Measurements from ENCODE around the gene GNA12. TPM values are rescaled to one million over a fixed set of nuclear protein-coding genes. Genes with fewer than 3 reads are reported as not detected.

The GNA12 gene
- total RNA-seq, 2 donors from 2014 or later = 26.3 to 38.8 TPM

- Histone ChIP-seq H3K4me3 (no peak overlapping the region), H3K27me3 (no peaks in the 10 kb centered on the region), H3K36me3 (no peaks in the 10 kb centered on the region), H3K9me3 (no peaks in the 10 kb centered on the region), H3K27ac (peak overlapping the region; percentile 87 to 93), H3K4me1 (peaks cover 0 to 57% of the 10 kb centered on the region in 2 donors)
- TF ChIP-seq CTCF (IDR thresholded peaks at IDR 0.05) = no peak
- DNase-seq (ENCODE audit: low spot score) = no peak
Measured at GRCh38 chr7:2757361-2757903, 86.7 kb downstream of the GNA12 start.

GRCh38 chr7:2755531-2755930 lies 88.6 kb downstream of the GNA12 start:
- Histone ChIP-seq H3K9me3 (no peaks in the 10 kb centered on the region), H3K27ac (no peak overlapping the region), H3K36me3 (no peaks in the 10 kb centered on the region), H3K4me1 (peaks cover 0 to 38% of the 10 kb centered on the region in 2 donors), H3K27me3 (no peaks in the 10 kb centered on the region), H3K4me3 (no peak overlapping the region)
- DNase-seq (ENCODE audit: low spot score) = no peak
- no peak for TF ChIP-seq CTCF (IDR thresholded peaks at IDR 0.05)

- no peak for TF ChIP-seq CTCF (IDR thresholded peaks at IDR 0.05)
- no peaks in the 10 kb centered on the region for H3K9me3 ChIP-seq
- H3K4me1 ChIP-seq = peaks cover 0 to 31% of the 10 kb centered on the region in 2 donors
- DNase-seq (ENCODE audit: low spot score) = no peak
- no peak overlapping the region for H3K4me3 ChIP-seq
- no peaks in the 10 kb centered on the region for H3K36me3 ChIP-seq
- no peaks in the 10 kb centered on the region for H3K27me3 ChIP-seq
- H3K27ac ChIP-seq = no peak overlapping the region
Measured at GRCh38 chr7:2754912-2755311, 89.2 kb downstream of the GNA12 start.

- no peak for TF ChIP-seq CTCF (IDR thresholded peaks at IDR 0.05)
- no peak for DNase-seq (ENCODE audit: low spot score)
- H3K27ac ChIP-seq = no peak overlapping the region
Measured at GRCh38 chr7:2754086-2754485, 90.0 kb downstream of the GNA12 start.

GRCh38 chr7:2753148-2753547 lies 91.0 kb downstream of the GNA12 start:
- Histone ChIP-seq H3K9me3 (no peaks in the 10 kb centered on the region), H3K27me3 (no peaks in the 10 kb centered on the region), H3K27ac (no peak overlapping the region), H3K4me1 (peaks cover 0 to 14% of the 10 kb centered on the region in 2 donors), H3K36me3 (no peaks in the 10 kb centered on the region), H3K4me3 (no peak overlapping the region)
- no peak for TF ChIP-seq CTCF (IDR thresholded peaks at IDR 0.05)
- no peak for DNase-seq (ENCODE audit: low spot score)

More at GRCh38 chr7:2754086-2754485, 90.0 kb downstream of the GNA12 start:
- no peak overlapping the region for H3K4me3 ChIP-seq
- peaks cover 0 to 23% of the 10 kb centered on the region in 2 donors for H3K4me1 ChIP-seq
- no peaks in the 10 kb centered on the region for H3K9me3 ChIP-seq
- H3K27me3 ChIP-seq = no peaks in the 10 kb centered on the region
- H3K36me3 ChIP-seq = no peaks in the 10 kb centered on the region

GRCh38 chr7:2751086-2751485 lies 93.0 kb downstream of the GNA12 start:
- no peaks in the 10 kb centered on the region for H3K36me3 ChIP-seq
- H3K27me3 ChIP-seq = no peaks in the 10 kb centered on the region
- H3K4me3 ChIP-seq = no peak overlapping the region
- no peak for TF ChIP-seq CTCF (IDR thresholded peaks at IDR 0.05)
- no peak for DNase-seq (ENCODE audit: low spot score)
- H3K4me1 ChIP-seq = no peaks in the 10 kb centered on the region
- no peaks in the 10 kb centered on the region for H3K9me3 ChIP-seq
- H3K27ac ChIP-seq = peak overlapping the region in 1 of 2 donors; percentile 11

All from right atrium auricular region (tissue), 2 donors.